GM21576 (cell line): Measurements from ENCODE around the gene MRO.
"Not testable (repeated sequence)": the region's sequence is repeated elsewhere in the genome, so short reads cannot be mapped to it uniquely, and the experiment has no call there.

Experiments
- ATAC-seq: cut with Tn5 transposase; IDR thresholded peaks from one replicate; pipeline ENCODE4 v1.9.1; 2021; ENCODE audit warnings: mild to moderate bottlenecking, moderate library complexity; ENCODE audit not compliant: unreplicated experiment

Gene MRO

DNA sequence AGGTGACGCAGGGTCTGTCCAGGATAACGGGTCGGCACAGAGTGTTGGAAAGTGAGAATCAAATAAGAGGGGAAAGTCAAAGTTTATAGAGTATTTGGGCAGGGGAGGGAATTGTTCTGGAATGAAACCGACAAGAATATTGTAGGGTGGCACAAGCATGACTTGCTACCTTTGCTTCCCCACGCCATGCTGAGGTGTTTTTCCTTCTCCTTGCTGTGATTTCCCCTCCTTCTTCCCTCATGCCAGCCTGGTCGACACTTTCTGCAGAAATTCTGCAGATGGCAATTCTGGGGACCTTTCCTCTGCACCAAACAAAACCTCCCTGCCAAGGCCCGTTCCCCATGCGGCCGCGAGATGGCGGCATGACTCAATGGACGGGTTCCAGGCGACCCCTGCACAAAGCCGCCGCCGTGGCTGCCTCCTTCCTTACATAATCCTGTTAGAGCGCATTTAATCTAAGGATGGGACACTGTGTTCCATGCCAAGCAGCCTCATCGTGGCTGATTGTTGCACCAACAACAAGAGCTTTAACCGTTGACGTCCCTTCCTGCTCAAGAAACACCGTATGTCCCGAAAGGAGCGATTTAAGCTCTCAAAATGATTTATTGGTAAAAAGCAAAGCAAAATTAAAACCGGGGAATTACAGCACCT, at the start of gene MRO:
Gene MRO, minus strand, starts transcription at position 289 of the 651 bp plus-strand sequence. CDS start 10,616 bp downstream, outside the sequence.
- ATAC-seq: peak; percentile 84

DNA sequence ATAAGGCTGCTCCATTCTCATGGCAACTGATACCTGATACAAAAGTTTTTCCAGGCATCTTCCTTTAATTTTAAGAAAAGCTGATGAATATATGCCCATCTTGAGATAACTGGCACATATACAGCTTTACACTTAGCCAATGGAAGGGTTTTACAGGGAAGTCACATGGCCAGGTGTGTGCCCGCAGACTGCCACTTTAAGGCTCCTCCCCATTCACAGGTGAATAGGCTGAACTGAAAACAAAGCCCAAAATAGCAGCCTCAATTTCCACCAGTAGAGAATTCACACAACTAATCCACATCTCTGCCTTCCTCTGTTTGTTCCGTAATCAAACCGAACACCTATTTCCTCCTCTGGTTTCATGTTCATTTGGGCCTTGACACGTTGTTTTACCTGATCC, 49.3 kb upstream of the MRO start:
- ATAC-seq: no peak

DNA sequence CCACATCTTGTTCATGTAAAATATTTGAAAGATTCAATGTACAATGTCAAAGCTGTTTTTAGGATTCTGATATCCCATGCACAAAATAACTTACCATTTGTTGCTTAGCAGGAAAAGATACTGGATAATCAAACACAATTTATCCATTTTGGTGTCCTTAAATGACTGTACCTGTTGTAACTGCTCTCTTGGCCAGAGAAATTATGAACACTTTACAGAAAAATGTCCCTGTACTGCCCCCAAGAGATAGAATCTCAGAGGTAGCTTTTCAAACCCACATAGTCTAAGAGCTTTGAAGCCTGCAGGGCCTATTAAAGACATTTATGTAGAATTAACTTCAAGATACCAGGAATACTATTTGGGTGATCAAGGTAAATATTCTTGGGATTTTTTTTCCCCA, 46.9 kb upstream of the MRO start:
- ATAC-seq: no peak

DNA sequence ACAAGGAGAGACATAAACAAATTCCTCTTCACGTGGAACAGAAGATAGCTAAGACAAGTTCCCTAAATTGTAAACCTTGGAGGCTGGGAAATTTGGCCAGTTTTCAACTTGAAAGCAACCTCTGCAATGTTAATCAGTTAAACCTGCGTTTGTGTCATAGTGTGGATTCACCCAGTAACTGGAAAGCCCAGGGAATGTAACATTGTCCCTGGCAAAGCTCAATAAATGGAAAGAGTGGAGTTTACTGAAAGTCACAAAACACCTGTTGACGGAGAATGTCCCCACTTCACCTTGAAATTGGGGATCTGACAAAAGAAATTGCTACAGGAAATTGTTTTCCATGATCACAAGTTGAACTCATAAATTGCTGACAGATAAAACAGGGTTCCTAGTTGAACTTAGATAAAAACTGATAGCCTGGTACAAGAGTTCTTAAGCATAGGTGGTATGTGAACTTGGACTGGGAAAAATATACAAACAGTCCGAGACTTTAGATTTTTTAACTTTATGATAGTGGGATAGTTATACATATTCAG, 44.1 kb upstream of the MRO start:
- no peak for ATAC-seq

DNA sequence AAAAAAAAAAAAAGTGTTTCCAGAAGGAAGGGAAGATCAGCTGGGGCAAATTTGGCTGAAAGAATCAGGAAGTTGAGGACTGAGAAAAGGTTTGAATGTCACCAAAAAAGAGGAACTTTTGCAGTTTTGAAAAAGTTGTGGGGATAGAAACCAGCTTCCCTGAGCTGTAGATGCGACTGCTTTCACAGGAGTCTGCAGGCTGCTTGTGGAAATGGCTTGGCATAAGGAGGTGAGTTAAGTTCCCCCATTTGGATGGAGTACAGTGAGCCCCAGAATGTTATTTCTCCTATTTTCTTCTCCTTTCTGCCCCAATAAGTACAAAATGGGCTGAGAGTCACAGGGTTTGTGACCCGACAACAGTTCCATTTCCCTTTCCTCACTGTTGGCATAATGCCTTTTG, 42.6 kb upstream of the MRO start:
- ATAC-seq: no peak

DNA sequence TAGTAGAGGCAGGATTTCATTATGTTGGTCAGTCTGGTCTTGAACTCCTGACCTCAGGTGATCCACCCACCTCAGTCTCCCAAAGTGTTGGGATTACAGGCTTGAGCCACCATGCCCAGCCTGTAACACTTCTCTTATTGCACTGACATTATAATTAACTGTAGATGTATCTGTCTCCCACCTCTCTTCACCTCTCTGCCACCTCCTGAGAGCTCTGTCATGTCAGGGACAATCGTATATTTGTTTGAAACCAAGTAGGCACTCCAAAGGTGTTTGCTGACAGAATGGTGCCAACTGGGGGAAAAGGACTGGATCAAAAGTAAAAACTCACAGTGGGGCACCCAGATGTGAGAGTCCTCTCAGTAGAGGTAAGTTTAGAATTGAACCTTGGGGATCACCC, 41.8 kb upstream of the MRO start:
- no peak for ATAC-seq

DNA sequence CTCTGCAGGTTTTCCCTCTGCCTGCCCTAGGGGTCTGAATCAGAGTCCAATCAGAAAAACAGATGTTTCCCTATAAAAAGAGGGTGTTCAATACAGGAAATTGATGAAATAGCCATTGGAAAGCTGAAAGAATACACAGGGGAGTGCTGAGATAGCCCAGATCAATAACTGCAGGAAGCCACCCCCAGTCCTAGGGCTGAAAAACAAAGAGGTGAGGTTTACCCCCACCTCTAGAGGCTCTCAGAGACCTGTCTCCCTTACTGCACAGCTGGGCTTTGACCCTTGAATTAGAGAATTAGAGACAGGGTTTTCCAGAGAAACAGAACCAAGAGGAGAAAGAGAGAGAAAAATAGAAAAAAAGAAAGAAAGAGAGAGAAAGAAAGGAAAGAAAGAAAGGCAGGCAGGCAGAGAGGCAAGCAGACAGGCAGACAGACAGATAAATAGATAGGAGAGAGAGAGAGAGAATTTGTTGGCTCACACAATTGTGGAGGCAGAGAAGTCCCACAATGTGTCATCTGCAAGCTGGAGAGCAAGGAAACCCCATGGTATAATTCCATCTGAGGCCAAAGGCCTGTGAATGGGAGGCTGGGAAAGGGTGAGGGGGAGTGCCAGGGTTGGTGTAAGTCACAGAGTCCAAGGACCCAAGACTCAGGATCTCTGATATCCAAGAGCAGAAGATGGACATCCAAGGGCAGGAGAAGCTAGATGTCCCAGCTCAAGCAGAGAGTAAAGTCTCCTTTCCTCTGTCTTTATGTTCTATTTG, 40.2 kb upstream of the MRO start:
- ATAC-seq: no peak

DNA sequence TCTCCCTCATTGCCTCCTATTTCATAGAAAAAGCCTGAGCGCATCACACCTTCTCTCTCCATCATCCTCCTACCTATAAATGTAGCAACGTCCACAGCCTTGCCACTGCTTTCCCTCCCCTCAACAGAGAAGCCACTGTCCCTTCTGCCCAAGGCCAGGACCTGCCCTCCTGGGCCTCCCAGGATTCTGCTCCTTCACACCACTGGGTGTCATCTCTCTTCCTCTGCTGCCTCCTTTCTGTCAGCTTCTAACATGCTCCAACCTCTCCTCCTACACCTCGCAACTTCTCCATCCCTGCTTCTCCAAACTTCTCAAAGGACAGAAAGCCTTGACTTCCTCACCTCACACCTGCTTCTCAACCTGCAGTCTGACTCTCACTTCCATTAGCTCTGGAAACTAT, 37.9 kb upstream of the MRO start:
- ATAC-seq: no peak

DNA sequence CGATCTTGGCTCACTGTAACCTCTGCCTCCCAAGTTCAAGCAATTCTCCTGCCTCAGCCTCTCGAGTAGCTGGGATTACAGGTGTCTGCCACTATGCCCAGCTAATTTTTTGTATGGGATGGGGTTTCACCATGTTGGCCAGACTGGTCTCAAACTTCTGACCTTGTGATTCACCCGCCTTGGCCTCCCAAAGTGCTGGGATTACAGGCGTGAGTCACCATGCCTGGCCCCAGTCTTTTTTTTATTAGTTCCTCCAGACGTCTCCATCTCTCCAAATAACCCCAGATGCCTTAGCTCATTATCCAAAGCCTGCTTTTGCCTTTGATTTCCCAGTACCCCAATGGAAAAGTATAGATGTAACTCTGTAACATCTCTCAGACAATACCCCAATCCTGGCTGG, 37.4 kb upstream of the MRO start:
- not testable (repeated sequence) for ATAC-seq

DNA sequence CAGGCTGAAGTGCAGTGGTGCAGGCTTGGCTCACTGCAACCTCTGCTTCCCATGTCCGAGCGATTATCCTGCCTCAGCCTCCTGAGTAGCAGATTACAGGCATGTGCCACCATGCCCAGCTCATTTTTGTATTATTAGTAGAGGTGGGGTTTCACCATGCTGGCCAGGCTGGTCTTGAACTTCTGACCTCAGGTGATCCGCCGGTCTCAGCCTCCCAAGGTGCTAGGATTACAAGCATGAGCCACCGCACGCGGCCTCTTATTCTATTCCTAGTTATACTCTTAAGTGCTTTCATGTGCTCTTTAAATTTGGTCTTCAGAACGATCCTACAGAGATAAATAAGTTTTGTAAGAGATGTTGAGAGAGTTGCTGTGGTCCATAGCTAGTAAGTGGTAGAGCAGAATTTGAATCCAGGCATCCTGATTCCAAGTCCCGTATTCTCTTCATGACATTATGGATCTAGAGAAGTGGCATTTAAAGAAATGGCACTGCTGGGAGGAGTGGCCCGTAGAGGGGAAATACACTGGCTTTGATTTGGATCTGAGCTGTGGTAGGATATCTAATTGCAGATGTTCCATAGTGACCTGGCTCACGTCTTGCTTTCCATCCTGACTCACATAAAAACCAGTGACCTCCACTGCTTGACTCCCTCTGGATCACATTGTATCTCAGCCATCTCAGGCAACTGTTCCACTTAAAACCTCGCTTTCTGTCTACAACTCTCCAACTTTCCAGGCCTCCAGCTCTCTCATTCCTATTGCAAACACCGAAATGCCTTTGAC, 36.4 kb upstream of the MRO start:
- ATAC-seq: no peak

DNA sequence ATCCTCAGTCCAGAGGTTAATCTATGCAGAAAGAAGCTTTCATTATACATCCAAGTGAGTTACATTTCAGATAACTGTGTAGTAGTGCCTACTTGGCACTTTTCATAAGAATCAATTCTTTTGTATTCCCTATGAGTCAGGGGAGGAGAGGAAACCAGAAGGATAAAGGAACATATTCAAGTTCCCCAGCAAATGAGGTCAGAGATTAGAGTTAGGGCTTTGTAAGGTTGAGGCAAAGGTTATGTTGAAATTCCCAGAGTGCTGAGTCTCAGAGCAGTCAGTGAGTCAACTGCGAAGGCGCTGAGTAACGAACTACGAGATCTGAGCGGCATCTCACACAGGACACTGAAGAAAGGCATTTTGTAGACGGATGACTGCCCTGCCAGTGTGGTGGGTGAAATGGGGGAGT, 34.1 kb upstream of the MRO start:
- ATAC-seq: no peak

DNA sequence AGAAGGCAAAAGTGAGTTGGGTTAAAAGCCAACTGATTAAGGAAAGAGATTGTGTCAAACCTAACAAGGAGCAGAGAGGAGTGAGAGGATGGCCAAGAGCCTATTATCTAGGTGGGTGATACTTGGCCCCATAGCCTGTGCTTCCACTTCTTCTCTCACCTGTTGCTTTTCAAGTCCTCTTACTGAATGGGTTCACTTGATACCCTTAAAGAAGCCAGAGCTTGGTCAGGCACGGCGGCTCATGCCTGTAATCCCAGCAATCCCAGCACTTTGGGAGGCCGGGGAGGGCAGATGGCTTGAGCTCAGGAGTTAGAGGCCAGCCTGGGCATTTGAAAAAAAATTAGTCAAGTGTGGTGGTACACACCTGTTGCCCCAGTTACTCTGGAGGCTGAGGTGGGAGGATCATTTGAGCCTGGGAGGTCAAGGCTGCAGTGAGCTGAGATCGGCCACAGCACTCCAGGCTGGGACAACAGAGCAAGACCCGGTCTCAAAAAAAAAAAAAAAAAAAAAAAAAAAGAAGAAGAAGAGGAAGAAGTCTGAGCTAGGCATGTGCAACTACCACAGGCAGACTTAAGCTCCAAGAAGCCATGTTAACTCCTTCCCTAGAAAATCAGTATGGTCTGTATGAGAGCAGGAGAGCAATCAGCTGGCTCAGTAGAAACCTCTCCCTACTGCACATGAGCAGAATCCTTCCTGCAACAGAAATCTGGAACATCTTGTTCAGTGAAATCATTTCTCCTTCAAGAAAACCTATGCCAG, 30.7 kb upstream of the MRO start:
- ATAC-seq: no peak

DNA sequence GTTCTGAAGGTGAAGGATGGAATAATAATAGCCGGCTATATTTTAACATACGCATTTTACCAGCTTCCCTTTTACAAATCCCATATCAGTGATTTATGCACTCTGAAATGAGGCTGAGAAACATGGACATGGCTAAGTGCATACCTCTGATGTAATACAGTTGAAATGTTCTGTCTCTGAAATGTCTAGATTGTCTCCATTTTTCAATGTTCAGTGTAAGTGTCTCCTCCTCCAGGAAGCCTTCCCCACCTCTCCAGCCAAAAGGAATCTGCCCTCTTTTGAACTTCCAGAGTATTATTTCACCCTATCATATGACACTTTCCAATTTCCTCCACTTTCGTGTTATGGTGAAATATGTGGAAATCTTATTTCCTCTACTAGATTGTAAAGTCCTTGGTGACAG, 29.6 kb upstream of the MRO start:
- ATAC-seq: no peak

DNA sequence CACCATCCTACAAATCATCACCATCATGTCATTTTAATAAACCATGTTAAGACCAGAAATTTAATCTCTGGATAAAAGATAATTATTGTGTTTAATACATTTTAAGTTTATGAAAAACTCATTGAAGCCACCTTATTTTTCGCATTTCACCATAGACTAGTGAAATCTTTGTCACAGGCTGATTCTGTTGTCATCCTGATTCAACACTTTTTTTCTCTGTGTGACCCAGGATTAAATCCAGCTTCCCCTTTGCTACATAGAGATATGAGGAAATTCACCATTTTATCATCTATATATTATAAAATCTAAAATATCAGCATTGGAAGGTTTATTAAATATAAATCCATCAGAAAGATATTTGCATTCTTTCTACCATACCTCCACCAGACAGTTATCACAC, 29.2 kb upstream of the MRO start:
- no peak for ATAC-seq

DNA sequence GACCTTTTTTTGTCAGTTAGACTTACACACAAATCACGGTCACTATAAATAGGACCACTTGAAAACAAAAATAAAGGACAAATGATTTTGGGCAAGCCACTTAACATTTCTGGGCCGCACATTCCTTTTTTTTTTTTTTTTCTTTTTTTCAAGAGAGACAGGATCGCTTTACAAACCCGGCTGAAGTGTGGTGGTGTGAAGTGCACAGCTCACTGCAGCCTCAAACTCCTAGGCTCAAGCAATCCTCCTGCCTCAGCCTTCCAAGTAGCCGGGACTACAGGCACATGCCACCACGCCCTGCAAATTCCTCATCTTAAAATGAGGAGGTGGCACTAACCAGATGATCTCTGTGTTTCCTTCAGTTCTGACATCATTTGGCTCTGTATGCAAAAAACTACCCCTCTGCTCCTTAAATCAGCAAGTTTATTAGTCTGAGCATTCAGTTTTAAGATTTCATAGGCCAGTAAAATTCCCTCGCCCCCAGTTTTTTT, 28.3 kb upstream of the MRO start:
- no peak for ATAC-seq

DNA sequence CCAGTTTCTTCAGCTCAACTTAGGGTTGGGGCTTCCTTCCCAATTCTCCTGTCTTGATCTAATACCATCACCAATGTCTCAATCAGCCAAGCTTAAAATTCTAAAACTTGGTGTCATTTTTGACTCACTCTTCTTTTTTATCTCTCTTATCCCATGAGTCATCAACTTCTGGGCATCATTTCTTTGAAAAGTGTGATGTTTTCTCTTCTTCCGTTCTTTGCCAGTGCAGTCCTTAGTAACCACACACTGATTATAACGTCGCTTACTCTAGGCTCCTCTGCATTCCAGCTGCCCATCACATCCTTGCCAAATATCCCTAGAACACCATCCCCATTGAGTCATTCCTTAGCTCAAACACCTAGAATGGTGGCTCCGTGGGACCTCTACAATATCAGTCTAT, 27.4 kb upstream of the MRO start:
- ATAC-seq: no peak

DNA sequence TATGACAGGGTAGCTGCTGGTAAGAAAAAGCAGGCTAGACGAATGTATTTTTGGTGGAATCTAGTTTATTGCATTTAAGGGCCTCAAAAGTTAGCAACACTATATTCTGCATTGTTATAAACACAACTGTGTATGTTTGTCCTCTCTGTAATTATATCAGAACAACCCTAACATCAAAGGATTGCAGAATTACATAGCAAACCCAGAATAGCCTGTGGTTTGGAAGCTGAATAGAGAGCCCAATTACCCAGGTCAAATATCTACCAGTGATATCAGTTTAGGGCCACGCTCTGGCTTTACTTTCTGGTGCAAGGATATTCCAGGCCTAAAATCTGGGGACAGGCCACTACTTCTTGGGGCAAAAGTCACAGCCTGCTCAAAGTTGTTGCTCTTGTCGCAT, 25.1 kb upstream of the MRO start:
- no peak for ATAC-seq

DNA sequence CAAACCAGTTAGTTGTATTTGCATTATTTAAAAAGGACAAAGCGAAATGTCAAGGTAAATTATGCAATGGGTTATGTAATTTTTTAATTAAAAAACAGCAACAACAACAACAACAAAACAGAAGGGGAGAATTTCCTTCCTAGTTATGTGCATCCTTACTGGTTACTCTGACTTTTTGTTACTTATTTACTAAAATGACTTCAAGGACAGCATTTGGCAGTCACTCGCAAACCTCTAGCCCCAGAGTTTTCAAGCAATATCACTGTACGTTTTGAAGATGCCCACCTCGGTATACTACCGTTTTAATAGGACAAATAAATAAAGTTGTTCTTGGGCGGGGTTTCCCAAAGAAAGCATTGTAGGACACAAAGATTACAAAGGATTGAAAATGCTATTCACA, 24.7 kb upstream of the MRO start:
- ATAC-seq: no peak

DNA sequence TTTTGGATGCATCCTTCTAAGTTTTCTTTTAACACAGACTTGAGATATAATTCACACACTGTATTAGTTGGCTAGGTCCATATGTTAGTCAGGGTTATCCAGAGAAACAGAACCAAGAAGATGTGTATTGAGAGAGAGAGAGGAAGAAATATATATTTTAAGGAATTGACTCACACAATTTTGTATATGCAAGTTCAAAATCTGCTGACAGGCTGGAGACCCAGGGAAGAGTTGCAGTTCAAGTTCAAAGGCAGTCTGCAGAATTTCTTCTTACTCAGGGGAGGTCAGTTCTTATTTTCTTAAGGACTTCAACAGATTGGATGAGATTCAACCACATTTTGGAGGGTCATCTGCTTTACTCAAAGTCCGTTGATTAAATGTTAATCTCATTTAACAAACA, 23.0 kb upstream of the MRO start:
- ATAC-seq: no peak

DNA sequence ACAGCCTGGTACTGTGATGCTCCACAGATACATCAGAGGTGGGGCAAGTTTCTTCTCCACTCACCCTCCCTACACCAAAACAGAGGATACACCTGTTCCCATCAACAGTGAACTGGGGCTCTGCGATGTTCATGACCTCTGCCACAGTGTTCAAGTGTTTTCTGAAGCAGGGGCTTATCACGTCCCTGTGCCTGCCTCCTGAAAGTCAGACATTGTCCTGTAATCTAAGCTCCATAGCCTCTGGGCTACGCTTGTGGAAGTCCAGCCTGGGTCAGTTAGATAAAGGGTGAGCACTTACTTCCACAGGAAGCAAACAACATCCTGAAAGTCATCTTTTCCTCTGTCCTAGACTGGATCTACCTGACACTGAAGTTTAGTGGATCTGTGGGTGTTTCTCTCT, 20.2 kb upstream of the MRO start:
- no peak for ATAC-seq

DNA sequence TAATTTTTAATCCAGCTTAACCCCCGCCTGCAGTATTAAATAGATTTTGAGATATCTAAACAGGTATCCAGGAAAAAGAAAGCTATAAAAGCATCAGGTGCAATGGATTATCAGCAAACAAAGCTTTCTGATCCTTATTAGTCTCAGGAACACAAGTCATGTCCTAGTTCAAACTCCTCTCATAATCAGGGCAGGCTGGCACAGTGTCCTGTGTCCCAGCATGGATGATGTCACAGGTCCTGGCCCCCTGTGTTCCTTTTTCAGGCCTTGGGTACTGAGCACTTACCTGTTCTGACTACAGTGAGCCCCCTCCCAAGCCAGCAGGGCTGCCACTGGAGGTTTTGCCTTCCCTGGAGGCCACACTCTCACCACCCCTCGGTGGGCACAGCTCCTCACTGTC, 19.5 kb upstream of the MRO start:
- no peak for ATAC-seq
